Measurements from ENCODE around the gene CEACAM6. TPM values are rescaled to one million over a fixed set of nuclear protein-coding genes. Genes with fewer than 3 reads are reported as not detected.

The CEACAM6 gene
- total and polyA plus RNA-seq, 2 of the 13 experiments (the other 11 are each of a cell fraction or from before 2014, with no cell fraction given) = not detected

- Histone ChIP-seq H3K4me1 (ENCODE audit: insufficient read depth, low read length) (no peaks in the 10 kb centered on the region), H3K9me3 (ENCODE audit: low read length) (no peaks in the 10 kb centered on the region), H3K4me3 (replicated peaks in 1 of 3; ENCODE audit: insufficient read depth in 1 of 3, low read depth in 2 of 3, low read length in 3 of 3) (no peak overlapping the region), H2AFZ (ENCODE audit: low read length) (no peak overlapping the region), H3K36me3 (replicated peaks in 1 of 2; ENCODE audit: control insufficient read depth in 1 of 2, insufficient read depth in 2 of 2, low read length in 2 of 2) (no peaks in the 10 kb centered on the region), H3K27ac (ENCODE audit: extremely low read length, insufficient read depth, low read length) (no peak overlapping the region), H3K4me2 (ENCODE audit: low read depth, low read length) (no peak overlapping the region), H3K27me3 (ENCODE audit: control insufficient read depth in 1 of 2, insufficient read depth in 2 of 2, low read length in 2 of 2) (peaks cover 0 to 27% of the 10 kb centered on the region in 2 experiments; a peak in 3 of 5 replicates), H3K9ac (ENCODE audit: insufficient read depth, low read depth, low read length) (no peak overlapping the region), H3K79me2 (ENCODE audit: insufficient read depth, low read length) (no peaks in the 10 kb centered on the region), H4K20me1 (ENCODE audit: insufficient read depth, low read length) (no peaks in the 10 kb centered on the region)
- ChIA-PET POLR2A (no interaction called here), CTCF (ENCODE audit: low intra/inter-chr PET ratio, low total read pairs) (no interaction called here)
- no peak for DNase-seq (ENCODE audit: low spot score)
- BruUV-seq (replicated peaks) = no TSS peak
- no peak for FAIRE-seq
- 7% methylated on average over 7 of the region's 7 CpGs for WGBS (ENCODE audit: low lambda C conversion rate)
- no peak for TF ChIP-seq HDAC2 (CRISPR knock-in tag; IDR thresholded peaks at IDR 0.05)
- no peak for TF ChIP-seq NPAS2 (CRISPR knock-in tag; IDR thresholded peaks at IDR 0.05; ENCODE audit: borderline replicate concordance)
- no peak for TF ChIP-seq KAT2B (IDR thresholded peaks at IDR 0.05; ENCODE audit: borderline replicate concordance, low read depth, low read length)
- no peak for TF ChIP-seq MNT (IDR thresholded peaks at IDR 0.05)
- no peak for TF ChIP-seq ZNF773 (CRISPR knock-in tag; IDR thresholded peaks at IDR 0.05; ENCODE audit: borderline replicate concordance)
- no peak for TF ChIP-seq BATF2 (CRISPR knock-in tag; IDR thresholded peaks at IDR 0.05)
- TF ChIP-seq LRRFIP1 (CRISPR knock-in tag; conservative IDR thresholded peaks at IDR 0.05) = no peak
- no peak for TF ChIP-seq ZBTB33 (CRISPR knock-in tag; IDR thresholded peaks at IDR 0.05)
- no peak for TF ChIP-seq ZNF12 (CRISPR knock-in tag; IDR thresholded peaks at IDR 0.05)
- TF ChIP-seq ZNF652 (CRISPR knock-in tag; IDR thresholded peaks at IDR 0.05; ENCODE audit: borderline replicate concordance, low read depth) = no peak
- TF ChIP-seq ZBTB25 (CRISPR knock-in tag; IDR thresholded peaks at IDR 0.05) = no peak
- TF ChIP-seq NFYC (CRISPR knock-in tag; IDR thresholded peaks at IDR 0.05) = no peak
- no peak for TF ChIP-seq BRF2 (CRISPR knock-in tag; IDR thresholded peaks at IDR 0.05)
- no peak for TF ChIP-seq SMARCC2 (IDR thresholded peaks at IDR 0.05)
- no peak for TF ChIP-seq ZFP1 (CRISPR knock-in tag; IDR thresholded peaks at IDR 0.05)
- no peak for TF ChIP-seq ZNF792 (CRISPR knock-in tag; IDR thresholded peaks at IDR 0.05)
- no peak for TF ChIP-seq ZNF678 (CRISPR knock-in tag; IDR thresholded peaks at IDR 0.05)
- ATAC-seq = no peak
- intact Hi-C loops (cut with micrococcal nuclease; ENCODE audit: unreplicated experiment) (no loop called here), in situ Hi-C loops (cut with HindIII; ENCODE audit: extremely low pct_ligation_motif_present, low pct_unique_long_range_greater_than_20kb) (no loop called here)
Observed at GRCh38 chr19:41787055-41787454, 31.7 kb downstream of the CEACAM6 start.
